ENCODE data around the gene CBX3. TPM values are rescaled to one million over a fixed set of nuclear protein-coding genes. Genes with fewer than 3 reads are reported as not detected.
A peak's percentile ranks its signal among the peaks of the same experiment; 100 is the strongest.
"Not testable (repeated sequence)": the region's sequence is repeated elsewhere in the genome, so short reads cannot be mapped to it uniquely, and the experiment has no call there.

The CBX3 gene
- total RNA-seq = 217 to 225 TPM (median 224 TPM) in 3 replicates

- peak; percentile 89 to 93 for DNase-seq (ENCODE audit: low spot score in 2 of 2, unreplicated experiment in 2 of 2)
- peak within 1 kb of the TSS; percentile 100 for H3K27ac Mint-ChIP-seq
- H3K4me1 Mint-ChIP-seq = peaks cover 49% of the 10 kb centered on the region
- peak within 1 kb of the TSS; percentile 99 for H3K4me3 Mint-ChIP-seq
- peaks cover 18% of the 10 kb centered on the region for H3K36me3 Mint-ChIP-seq
- no peak for TF ChIP-seq CTCF (IDR thresholded peaks at IDR 0.05; ENCODE audit: unreplicated experiment)
- H3K9me3 Mint-ChIP-seq = no peaks in the 10 kb centered on the region
- no peaks in the 10 kb centered on the region for H3K27me3 Mint-ChIP-seq (ENCODE audit: low read depth)
Observed at GRCh38 chr7:26201247-26202018, at the start of gene CBX3. TSS of gene CBX3 (plus strand) at chr7:26201745. CDS start at chr7:26202999, 1,254 bp downstream.

GRCh38 chr7:26151953-26152781 is 49.4 kb upstream of the CBX3 start, which contains the start of gene NFE2L3:
TSS of gene NFE2L3 (plus strand) at chr7:26152198. CDS start at chr7:26152499, 301 bp downstream.
- Mint-ChIP-seq H3K9me3 (no peaks in the 10 kb centered on the region), H3K4me3 (peak within 1 kb of the TSS; percentile 67), H3K27me3 (ENCODE audit: low read depth) (peaks cover 43% of the 10 kb centered on the region), H3K27ac (peak within 1 kb of the TSS; percentile 61), H3K36me3 (no peaks in the 10 kb centered on the region), H3K4me1 (peaks cover 31% of the 10 kb centered on the region)
- peak; percentile 51 to 73 for DNase-seq (ENCODE audit: low spot score in 2 of 2, unreplicated experiment in 2 of 2)
- no peak for TF ChIP-seq CTCF (IDR thresholded peaks at IDR 0.05; ENCODE audit: unreplicated experiment)

- H3K36me3 Mint-ChIP-seq; H3K27ac Mint-ChIP-seq; H3K9me3 Mint-ChIP-seq; DNase-seq (ENCODE audit: low spot score in 2 of 2, unreplicated experiment in 2 of 2): not testable (repeated sequence)
- peak overlapping the region; percentile 67 for H3K4me3 Mint-ChIP-seq
- peaks cover 43% of the 10 kb centered on the region for H3K27me3 Mint-ChIP-seq (ENCODE audit: low read depth)
- H3K4me1 Mint-ChIP-seq = peaks cover 31% of the 10 kb centered on the region
Observed at GRCh38 chr7:26152782-26153240, 48.7 kb upstream of the CBX3 start.

- Mint-ChIP-seq H3K9me3 (no peaks in the 10 kb centered on the region), H3K4me1 (peaks cover 31% of the 10 kb centered on the region), H3K27me3 (ENCODE audit: low read depth) (peaks cover 43% of the 10 kb centered on the region), H3K27ac (no peak overlapping the region), H3K4me3 (peak overlapping the region; percentile 67), H3K36me3 (no peaks in the 10 kb centered on the region)
- no peak for DNase-seq (ENCODE audit: low spot score in 2 of 2, unreplicated experiment in 2 of 2)
- TF ChIP-seq CTCF (IDR thresholded peaks at IDR 0.05; ENCODE audit: unreplicated experiment) = no peak
Observed at GRCh38 chr7:26153241-26153822, 48.2 kb upstream of the CBX3 start.

GRCh38 chr7:26153823-26154783 is 47.4 kb upstream of the CBX3 start:
- Mint-ChIP-seq H3K4me1 (peaks cover 34% of the 10 kb centered on the region), H3K27ac (no peak overlapping the region), H3K9me3 (no peaks in the 10 kb centered on the region), H3K36me3 (no peaks in the 10 kb centered on the region), H3K4me3 (peak overlapping the region; percentile 67), H3K27me3 (ENCODE audit: low read depth) (peaks cover 43% of the 10 kb centered on the region)
- TF ChIP-seq CTCF (IDR thresholded peaks at IDR 0.05; ENCODE audit: unreplicated experiment) = no peak
- DNase-seq (ENCODE audit: low spot score in 2 of 2, unreplicated experiment in 2 of 2) = no peak

Data from mesothelial cell of epicardium (in vitro differentiated cells).